Measurements from ENCODE around the gene THAP6.
"Not testable (repeated sequence)": the region's sequence is repeated elsewhere in the genome, so short reads cannot be mapped to it uniquely, and the experiment has no call there.

THAP6 gene, protein sequence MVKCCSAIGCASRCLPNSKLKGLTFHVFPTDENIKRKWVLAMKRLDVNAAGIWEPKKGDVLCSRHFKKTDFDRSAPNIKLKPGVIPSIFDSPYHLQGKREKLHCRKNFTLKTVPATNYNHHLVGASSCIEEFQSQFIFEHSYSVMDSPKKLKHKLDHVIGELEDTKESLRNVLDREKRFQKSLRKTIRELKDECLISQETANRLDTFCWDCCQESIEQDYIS

GRCh38 chr4:75514131-75514948 is at the start of gene THAP6, which contains the start of gene RCHY1:
TSS of gene THAP6 (plus strand) at chr4:75514473. CDS start at chr4:75515453, 980 bp downstream.
TSS of gene RCHY1 (minus strand) at chr4:75514403. CDS start at chr4:75514286, 117 bp downstream.
- peak; percentile 93 for DNase-seq

GRCh38 chr4:75469896-75470295 is 44.4 kb upstream of the THAP6 start:
- DNase-seq: no peak

- no peak for DNase-seq
These were observed 43.5 kb upstream of the THAP6 start for GRCh38 chr4:75470738-75471137.

- DNase-seq: no peak
These were observed 37.1 kb upstream of the THAP6 start for GRCh38 chr4:75477201-75477600.

DNA sequence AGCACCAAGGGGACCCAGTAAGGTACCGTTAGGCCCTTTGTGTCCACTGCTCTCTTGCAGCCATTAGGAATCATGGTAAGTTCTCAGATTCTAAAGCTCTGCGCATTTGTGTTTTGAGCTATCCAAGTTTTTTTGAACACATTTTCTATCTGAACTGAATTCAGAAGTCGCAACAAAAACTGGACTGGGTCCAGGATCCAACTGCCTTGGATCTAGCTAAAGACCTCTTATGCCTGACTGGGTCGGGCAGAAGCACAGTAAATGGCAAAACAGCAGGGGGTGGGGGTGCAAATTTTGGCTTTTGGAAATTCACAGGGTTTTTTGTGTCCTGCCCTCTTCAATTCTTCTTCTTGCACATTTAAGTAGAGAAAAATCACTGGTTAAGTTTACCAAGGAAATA is 30.1 kb upstream of the THAP6 start:
- DNase-seq: no peak

GRCh38 chr4:75490155-75490554 is 24.1 kb upstream of the THAP6 start:
- DNase-seq: no peak

GRCh38 chr4:75494563-75494962 is 19.7 kb upstream of the THAP6 start:
- DNase-seq: no peak

- DNase-seq: no peak
These were observed 18.8 kb upstream of the THAP6 start for GRCh38 chr4:75495476-75495875.

- no peak for DNase-seq
These were observed 17.9 kb upstream of the THAP6 start for GRCh38 chr4:75496406-75496805.

GRCh38 chr4:75497133-75497532 is 17.1 kb upstream of the THAP6 start:
- DNase-seq: no peak

DNA sequence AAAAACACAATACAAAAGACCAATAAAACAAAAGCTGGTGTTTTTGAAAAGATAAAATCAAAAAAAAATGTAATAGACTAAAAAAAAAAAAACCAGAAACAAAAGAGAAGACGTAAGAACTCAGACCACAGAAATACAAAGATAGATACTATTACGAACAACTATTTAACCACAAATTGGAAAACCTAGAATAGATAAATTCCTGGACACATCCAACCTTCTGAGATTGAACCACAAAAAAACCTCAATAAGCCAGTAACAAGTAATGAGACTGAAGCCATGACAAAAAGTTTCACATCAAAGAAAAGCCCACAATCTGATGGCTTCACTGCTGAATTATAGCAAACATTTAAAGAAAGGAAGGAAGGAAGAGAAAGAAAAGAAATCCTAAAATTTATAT is 16.2 kb upstream of the THAP6 start:
- DNase-seq: no peak

GRCh38 chr4:75499900-75500299 is 14.4 kb upstream of the THAP6 start:
- no peak for DNase-seq

DNA sequence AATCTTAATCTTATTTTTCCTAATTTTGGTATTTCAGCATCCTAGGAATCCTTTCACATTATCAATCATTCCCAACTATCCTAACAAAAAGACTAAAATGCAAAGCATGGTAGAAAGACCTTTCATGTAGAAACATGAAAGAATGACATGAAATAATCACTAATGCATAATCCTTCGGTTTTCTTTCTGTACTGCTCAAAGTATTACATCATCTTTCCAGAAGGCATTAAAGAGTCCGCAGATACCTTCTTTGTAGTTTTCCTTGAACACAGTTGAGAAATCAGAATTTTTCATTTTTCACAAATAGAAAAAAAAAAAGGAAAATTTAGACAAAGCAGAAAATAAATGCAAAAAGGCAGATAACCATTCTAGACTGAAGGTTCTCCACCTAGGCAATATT is 11.6 kb upstream of the THAP6 start:
- DNase-seq: no peak

DNA sequence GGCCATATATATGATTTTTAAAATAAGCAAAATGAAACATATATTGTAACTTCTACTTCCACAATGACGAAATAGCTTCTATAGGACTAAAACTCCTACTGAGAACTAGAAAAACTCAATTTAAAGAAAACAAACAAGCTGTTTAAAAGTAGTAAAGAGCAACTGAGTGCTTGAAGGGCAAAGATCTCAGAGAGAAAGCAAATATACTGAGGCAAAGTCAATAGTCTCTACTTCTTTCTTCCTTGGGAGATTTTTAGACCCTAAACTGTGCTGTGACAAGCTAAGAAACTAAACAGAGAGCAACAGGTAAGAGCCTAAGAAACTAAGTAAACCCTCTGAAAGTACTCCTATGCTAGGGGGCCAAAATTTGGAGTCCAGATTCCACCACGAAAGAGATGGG is 8.6 kb upstream of the THAP6 start:
- DNase-seq: no peak

DNA sequence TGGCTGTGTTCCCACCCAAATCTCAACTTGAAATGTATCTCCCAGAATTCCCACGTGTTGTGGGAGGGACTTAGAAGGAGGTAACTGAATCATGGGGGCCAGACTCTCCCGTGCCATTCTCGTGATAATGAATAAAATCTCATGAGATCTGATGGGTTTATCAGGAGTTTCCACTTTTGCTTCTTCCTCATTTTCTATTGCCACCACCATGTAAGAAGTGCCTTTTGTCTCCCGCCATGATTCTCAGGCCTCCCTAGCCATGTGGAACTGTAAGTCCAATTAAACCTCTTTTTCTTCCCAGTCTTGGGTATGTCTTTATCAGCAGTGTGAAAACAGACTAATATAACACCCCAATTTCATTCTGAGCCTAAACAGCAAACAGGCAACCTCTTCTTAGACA is 4.7 kb upstream of the THAP6 start:
- not testable (repeated sequence) for DNase-seq

DNA sequence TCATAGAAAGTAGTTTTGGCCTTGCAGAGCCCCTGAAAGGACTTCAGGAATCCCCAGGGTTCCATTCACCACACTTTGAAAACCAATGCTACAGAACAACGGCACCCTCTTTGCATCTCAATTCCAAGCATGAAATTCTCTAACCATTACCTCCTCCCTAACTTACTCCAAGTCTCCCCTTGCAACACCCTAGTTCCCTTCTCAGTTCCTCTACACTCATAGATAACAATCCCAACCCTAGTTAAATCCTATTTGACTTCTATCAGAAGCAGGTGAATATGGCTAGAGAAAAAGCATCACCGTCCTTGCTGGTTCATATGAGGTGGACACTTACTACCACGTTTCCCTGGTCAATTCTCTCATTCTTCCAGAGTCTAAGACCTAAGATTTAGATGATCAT is 2.4 kb upstream of the THAP6 start:
- DNase-seq: no peak

DNA sequence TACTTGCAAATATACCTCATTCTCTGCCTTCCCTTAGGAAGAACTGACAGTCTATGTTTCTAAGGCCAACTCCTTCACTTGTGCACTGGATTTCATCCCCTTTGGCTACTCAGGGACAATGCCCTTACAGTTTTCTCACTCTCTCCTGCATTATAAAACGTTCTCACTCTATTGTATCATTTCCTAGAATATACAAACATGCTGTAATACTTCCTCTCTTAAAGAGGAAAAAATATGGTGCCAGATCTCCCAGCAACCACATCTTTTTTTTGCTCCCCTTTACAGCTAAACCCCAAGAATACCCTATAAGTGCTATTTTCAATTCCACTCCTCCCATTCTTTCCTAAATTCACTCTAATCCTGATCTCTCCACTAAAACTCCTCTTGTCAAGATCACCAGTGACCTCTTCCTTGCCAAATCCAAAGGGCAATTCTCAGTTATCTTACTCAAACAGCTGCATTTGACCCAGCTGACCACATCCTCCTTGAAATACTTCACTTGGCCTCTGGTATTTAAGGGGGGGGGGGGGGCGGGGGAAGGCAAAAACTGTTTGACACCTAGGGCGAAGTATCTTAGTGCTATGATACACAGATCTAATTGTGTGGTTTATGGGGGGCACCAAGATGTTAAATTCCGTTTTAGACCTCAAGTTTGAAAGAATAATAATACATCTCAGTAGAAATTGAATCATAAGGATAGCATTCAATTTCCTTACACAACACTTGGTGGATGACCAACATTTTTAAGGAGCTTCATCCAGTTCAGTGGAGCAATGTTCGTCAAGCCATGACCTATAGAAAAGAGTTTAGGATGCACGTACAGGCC is 1.7 kb upstream of the THAP6 start:
- DNase-seq: no peak

GRCh38 chr4:75513526-75514130 is 645 bp upstream of the THAP6 start:
- DNase-seq: no peak

GRCh38 chr4:75514949-75515612 is 808 bp downstream of the THAP6 start:
- no peak for DNase-seq

GRCh38 chr4:75516144-75516543 is 1.9 kb downstream of the THAP6 start:
- no peak for DNase-seq

DNA sequence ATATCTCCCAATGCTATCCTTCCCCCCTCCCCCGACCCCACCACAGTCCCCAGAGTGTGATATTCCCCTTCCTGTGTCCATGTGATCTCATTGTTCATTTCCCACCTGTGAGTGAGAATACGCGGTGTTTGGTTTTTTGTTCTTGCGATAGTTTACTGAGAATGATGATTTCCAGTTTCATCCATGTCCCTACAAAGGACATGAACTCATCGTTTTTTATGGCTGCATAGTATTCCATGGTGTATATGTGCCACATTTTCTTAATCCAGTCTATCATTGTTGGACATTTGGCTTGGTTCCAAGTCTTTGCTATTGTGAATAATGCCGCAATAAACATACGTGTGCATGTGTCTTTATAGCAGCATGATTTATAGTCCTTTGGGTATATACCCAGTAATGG is 5.2 kb downstream of the THAP6 start:
- not testable (repeated sequence) for DNase-seq

DNA sequence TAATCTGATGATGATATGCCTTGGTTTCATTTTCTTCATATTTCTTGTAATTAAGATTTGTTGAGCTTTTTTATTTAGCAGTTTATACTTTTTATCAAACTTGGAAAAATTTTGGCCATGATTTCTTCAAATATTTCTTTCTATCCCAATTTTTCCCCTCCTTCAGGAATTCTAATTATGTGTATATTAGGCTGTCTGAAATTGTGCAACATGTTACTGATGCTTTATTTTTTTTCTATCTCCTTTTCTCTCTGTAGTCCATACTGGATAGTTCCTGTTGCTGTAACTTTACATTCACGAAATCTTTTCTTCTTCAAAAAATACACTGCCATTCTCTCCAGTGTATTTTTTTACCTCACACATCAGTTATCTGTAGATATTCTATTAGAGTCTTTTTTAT is 10.8 kb downstream of the THAP6 start:
- no peak for DNase-seq

DNA sequence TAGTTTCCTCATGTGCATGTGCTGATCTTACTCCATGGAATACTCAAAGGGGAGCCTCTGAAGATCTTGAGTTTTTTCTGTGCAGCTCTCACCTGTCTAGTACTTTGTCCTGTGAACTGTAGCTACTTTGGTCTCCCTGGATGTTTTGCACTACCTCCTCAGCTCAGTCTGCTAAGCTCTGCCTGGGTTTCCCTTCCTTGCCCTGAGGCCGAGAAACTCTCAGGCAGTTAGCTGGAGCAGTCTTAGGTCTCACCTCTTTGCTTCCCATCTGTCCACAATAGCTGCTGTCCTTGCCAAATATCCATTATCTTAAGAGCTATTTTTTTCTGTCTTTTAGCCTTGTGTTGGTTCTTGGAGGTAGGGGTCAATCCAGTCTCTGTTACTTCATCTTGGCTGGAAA is 11.6 kb downstream of the THAP6 start:
- DNase-seq: no peak

Measured in activated CD8-positive, alpha-beta memory T cell treated with anti-CD3 and anti-CD28 coated beads, Interleukin-2, amount 50 U/mL, for 48 hours (primary cell).